Superior temporal gyrus (tissue), 1 donor: ENCODE results near the gene EXTL2.
A peak's percentile ranks its signal among the peaks of the same experiment; 100 is the strongest.
"Not testable (repeated sequence)": the region's sequence is repeated elsewhere in the genome, so short reads cannot be mapped to it uniquely, and the experiment has no call there.

Experiments
- DNase-seq: peaks from one replicate; pipeline ENCODE4 v3.0.0-alpha.2; 2016; ENCODE audit errors: extremely low spot score

The EXTL2 gene

GRCh38 chr1:100894603-100895539, at the start of gene EXTL2:
Gene EXTL2, minus strand, starts transcription at chr1:100894842. Its CDS starts 6,085 bp downstream, at chr1:100888757.
- peak; percentile 92 for DNase-seq

- DNase-seq, result no peak
Observed at GRCh38 chr1:100943533-100943932, 48.9 kb upstream of the EXTL2 start.

- no peak for DNase-seq
Observed at GRCh38 chr1:100942304-100943046, 47.8 kb upstream of the EXTL2 start.

GRCh38 chr1:100941580-100942216, 47.1 kb upstream of the EXTL2 start:
- no peak for DNase-seq

GRCh38 chr1:100941098-100941527, 46.5 kb upstream of the EXTL2 start:
- DNase-seq, result no peak

GRCh38 chr1:100936194-100936967, 41.7 kb upstream of the EXTL2 start:
- no peak for DNase-seq

GRCh38 chr1:100933555-100933954, 38.9 kb upstream of the EXTL2 start:
- not testable (repeated sequence) for DNase-seq

GRCh38 chr1:100931716-100932115, 37.1 kb upstream of the EXTL2 start:
- DNase-seq, result no peak

- DNase-seq, result no peak
Observed at GRCh38 chr1:100930494-100930893, 35.9 kb upstream of the EXTL2 start.

GRCh38 chr1:100928128-100928527, 33.5 kb upstream of the EXTL2 start:
- no peak for DNase-seq

- no peak for DNase-seq
Observed at GRCh38 chr1:100927276-100927675, 32.6 kb upstream of the EXTL2 start.

- DNase-seq, result no peak
Observed at GRCh38 chr1:100926240-100926639, 31.6 kb upstream of the EXTL2 start.

- no peak for DNase-seq
Observed at GRCh38 chr1:100924991-100925390, 30.3 kb upstream of the EXTL2 start.

- DNase-seq, result no peak
Observed at GRCh38 chr1:100924212-100924611, 29.6 kb upstream of the EXTL2 start.

GRCh38 chr1:100921110-100921706, 26.6 kb upstream of the EXTL2 start:
- peak; percentile 91 for DNase-seq

GRCh38 chr1:100912019-100912418, 17.4 kb upstream of the EXTL2 start:
- DNase-seq, result no peak

GRCh38 chr1:100909018-100909417, 14.4 kb upstream of the EXTL2 start:
- no peak for DNase-seq

GRCh38 chr1:100907887-100908286, 13.2 kb upstream of the EXTL2 start:
- no peak for DNase-seq

- DNase-seq, result no peak
Observed at GRCh38 chr1:100905181-100905580, 10.5 kb upstream of the EXTL2 start.

- DNase-seq, result no peak
Observed at GRCh38 chr1:100904528-100904927, 9.9 kb upstream of the EXTL2 start.

GRCh38 chr1:100903777-100904176, 9.1 kb upstream of the EXTL2 start:
- no peak for DNase-seq
